ENCODE measurements around the gene TUBGCP6.

TUBGCP6 gene

DNA sequence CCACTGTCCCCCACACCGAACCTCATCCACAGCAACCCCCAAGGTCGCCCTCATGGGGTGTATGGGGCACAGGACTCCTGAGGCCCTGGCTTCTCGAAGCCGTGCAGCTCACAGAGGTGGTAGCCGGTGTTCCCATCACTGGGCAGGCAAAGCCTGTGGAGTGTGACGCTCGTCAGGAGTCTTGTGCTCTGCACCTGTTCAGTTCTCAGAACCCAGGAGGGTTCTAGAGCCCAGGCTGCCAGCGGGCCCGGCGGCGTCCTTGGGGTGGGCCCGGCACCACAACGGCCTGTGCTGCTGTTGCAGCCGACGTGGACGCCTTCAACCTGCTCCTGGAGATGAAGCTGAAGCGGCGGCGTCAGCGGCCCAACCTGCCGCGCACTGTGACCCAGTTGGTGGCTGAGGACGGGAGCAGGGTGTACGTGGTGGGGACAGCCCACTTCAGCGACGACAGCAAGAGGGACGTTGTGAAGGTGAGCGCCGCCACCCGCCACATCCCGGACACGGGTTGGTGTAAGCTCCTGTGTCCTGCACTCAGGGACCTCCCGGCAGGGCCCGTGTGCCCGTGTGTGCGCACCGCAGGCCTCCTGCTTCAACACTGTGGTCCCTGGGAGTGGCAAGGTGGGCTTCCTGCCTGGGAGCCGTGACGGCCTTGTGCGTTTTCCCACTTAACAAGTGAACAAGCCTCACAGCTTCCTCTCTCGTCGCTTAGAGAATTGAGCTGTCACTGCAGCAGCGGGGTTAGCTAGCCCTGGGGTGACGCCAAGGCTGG is 50.6 kb downstream of the TUBGCP6 start:
- no peak for DNase-seq (ENCODE audit: low spot score)

DNA sequence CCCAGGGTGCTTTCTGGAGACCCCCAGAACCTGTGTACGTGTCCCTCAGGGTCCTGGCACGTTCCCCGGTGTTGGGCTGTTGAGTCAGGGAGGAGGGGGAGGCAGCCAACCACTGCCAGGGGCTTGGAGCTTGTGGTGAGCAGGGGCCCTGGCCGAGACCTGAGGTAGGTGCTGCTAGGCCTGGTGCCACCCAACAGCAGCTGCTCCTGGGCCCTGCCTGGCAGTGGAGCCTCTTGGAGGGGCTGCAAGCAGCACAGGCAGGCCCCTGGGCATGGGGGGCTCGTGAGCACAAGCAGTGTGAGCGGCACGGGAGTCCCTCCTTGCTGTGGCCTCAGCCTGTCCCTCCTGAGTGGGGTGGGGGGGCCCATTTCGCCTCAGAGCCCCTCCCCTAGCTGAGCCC is 51.2 kb downstream of the TUBGCP6 start:
- no peak for DNase-seq (ENCODE audit: low spot score)

DNA sequence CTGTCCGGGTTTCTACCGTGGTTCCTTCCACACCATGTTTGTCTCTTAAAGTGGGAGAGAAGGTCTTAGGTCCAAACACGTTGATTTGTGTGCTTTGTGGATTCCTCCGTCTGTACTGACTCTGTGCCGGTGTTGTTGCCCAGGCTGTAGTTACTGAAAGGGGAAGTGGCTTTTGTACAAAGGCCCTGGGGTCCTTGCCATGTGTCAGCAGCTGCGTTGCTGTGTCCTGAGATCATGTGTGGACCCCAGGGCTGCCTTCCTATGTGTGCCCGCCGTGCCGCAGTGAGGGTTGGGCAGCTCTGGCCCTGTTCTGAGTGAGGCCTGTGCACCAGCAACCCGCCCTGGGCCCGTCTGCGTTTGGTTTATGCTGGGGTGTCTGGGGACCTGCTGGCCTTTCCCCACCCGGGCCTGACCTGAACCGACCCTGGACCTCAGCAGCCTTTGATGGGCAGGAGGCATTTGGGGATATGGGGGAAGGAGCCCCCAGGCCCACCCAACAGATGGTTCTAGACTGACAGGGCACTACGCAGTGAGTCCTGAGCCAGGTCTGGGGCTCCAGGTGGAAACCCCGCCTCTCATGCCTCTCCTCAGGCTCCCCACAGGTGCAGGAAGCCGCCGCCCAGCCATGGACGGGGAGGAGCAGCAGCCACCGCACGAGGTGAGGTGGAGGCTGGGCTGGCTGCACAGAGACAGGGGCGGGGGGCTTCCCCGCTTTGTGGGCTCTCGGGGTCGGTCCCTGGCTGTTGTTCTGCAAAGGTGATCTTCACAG is 52.2 kb downstream of the TUBGCP6 start:
- DNase-seq (ENCODE audit: low spot score), result no peak

DNA sequence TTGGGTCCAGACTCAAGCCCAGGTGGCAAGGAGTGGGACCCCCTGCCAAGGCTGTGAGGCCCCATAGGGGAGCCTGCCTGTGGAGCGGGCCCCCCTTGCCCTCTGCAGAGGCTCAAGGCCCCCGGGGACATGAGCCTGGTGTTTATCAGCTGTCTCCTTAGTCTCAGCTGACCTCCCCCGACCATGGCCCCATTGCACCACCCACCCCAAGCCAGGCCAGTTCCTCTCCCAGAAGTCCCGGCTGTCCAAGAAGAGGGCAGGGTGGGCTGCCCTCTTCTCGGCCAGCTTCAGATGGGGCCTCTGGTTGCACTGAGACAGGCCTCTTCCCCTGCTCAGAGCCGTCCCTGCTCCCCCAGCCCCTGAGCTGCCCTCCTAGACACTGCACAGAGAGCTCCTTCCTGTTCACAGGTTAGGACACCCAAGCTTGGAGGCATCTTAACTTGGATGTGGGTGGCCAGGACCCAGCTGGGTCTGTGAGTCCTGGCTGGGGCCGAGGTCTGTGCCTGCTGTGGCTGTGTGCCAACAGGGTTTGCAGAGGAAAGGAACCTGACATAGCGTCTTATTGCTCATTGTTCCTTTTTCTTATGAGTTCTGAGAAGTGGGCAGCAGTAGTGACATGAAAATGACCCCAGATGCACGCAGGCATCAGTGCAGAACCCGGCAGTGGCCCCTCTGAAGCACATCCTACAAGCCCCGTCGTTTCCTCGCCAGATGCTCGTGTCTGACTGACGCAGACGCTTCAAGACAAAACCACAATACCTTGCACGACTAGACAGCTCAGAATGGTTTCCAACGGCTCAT is 53.7 kb downstream of the TUBGCP6 start:
- no peak for DNase-seq (ENCODE audit: low spot score)

DNA sequence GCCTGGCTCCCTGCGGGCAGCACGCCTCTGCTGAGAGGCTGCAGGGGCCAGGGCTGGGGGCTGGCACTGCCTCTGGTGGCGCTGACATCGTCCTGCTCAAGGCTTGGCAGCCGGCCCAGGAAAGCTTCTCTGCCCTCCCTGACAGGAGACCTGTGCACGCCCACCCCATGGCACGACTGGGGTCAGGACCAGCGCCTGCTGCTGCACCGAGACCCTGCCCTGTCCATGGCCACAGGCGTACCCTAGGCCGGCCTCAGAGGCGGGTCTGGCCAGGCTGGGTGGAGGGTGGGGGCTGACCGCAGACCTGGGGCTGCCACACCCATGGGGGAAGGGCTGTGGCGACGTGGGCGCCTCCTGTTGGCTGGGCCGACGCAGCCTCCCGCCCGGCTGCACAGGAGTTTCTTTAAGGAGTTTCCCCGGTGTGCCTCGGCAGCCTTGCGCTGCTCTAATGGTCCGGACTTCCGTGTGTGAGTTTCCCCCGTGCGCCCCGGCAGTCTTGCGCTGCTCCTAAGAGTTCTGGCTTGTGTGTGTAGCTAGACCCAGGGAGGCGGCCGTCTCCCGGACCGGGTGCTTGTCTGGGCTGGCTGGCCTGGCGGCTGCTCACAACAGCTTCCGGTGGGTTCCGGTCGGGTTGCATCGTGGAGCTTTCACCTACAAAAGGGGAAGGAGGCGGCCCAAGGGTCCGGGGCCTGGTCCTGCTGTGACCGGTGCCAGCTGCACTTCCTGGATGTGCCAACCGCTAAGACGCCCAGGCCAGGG is 54.5 kb downstream of the TUBGCP6 start:
- DNase-seq (ENCODE audit: low spot score), result no peak

DNA sequence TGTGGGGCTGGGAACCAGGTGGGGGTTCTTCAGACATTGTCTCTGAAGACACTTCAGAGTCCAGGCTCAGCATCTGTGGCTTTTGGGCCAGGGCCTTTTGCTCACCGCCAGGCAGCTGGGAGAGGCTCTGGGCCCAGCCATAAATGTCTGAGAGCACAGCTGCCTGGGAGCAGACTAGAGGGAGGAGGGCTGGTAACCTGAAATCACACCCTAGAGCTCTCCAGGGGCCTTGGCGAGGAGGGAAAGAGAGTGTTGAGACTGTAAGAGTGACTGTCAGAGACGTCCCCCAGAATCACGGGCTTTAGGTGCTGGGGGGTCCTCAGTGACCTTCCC is 55.0 kb downstream of the TUBGCP6 start:
- no peak for DNase-seq (ENCODE audit: low spot score)

DNA sequence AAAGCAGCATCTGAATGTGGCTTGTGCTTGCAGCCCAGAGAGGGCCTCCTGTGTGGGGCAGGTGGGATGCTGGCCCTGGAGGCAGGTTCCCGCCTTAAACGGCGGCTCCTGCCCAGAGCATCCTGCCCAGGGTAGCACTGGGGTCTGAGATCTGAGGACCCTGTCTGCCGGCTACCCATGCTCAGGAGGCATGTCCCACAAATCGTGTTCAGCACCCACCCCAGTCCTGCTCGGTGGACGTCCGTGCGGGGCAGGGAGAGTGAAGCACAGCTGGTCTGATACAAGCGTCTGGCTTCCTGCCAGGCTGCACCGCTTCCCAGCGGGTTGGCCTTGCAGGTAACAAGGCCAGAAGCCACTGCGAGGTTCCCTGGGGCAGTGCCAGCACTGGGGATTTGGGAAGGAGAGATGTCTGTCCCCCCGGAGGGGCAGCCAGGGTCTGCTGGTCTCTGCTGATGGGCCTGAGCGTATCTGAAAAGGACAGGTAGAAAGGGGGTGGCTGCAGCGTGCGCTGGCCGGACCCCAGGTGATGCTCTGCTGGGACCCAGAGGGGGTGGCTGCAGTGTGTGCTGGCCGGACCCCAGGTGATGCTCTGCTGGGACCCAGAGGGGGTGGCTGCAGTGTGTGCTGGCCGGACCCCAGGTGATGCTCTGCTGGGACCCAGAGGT is 55.5 kb downstream of the TUBGCP6 start:
- no peak for DNase-seq (ENCODE audit: low spot score)

DNA sequence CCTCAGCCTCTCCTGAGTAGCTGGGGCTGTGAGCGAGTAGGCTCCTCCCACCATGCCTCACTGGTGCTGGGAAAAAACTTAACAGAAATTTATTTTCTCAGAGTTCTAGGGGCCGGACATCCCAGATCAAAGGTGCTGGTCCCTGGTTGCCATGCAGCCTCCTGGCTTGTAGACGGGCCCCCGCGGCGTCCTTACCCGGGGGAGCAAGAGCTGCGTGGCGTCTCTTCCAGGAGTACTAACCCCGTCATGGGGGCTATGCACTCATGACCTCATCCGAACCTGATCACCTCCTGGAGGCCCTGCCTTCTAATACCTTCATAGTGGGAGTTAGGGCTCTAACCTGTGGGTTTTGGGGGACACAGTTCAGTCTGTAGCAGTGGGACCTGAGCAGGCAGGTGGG is 56.5 kb downstream of the TUBGCP6 start:
- DNase-seq (ENCODE audit: low spot score), result no peak

DNA sequence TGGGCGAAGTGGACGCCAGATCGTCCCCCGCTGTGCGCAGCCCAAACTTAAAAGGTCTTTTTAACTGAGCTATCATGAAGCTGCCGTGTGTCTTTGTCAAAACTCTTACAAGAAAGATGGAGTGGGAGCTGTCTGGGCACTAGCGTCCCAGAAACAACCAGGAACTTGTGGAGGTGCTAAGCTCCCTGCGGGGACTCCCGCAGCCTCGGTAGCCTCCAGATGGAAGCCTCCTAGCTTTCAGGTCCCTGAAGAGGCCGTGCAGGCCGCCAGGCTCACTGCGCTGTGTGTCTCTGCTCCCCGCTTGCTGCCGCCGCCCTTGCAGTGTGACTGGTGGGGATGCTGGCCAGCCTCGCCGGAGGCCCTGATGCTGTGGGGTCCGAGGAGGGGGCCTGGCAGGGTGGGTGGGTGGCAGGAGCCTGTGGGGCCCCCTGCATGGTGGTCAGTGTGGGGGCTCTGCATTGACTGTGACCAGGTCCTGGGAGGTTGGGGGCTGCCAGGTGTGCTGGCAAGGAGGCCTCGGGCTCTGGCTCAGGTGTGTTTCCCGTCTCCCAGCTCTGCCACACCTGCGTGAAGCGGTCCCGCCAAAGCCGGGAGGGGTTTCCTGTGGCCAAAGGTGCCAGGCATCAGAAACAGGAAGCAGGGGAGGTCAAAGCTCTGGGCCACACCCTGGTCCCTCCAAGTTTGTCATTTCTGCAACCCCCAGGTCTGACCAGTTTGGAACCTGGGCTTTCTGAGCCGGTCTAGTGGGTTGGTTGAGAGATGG is 57.9 kb downstream of the TUBGCP6 start:
- DNase-seq (ENCODE audit: low spot score), result no peak

DNA sequence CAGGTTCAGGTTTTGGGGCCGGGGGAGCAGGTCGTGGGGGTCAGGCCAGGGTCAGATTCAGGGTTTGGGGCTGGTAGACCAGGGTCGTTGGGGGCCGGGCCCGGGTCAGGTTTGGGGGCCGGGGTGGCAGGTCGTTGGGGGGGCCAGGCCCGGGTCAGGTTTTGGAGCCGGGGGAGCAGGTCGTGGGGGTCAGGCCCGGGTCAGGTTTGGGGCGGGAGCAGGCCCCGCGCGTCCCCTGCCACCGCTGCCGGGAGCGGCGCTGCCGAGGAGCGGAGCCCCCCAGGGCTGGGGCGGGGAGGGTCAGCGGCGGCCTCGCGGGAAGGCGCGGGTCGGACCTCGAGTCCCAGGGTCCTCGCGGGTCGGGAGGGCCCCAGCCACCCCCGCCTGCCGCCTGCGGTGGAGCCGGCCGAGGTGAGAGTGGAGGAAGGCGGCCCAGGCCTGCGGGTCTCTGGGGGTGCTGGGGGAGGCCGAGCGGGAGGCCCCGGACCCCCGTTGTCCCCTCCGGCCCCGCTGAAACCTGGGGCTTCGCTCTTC is 58.6 kb downstream of the TUBGCP6 start:
- no peak for DNase-seq (ENCODE audit: low spot score)

DNA sequence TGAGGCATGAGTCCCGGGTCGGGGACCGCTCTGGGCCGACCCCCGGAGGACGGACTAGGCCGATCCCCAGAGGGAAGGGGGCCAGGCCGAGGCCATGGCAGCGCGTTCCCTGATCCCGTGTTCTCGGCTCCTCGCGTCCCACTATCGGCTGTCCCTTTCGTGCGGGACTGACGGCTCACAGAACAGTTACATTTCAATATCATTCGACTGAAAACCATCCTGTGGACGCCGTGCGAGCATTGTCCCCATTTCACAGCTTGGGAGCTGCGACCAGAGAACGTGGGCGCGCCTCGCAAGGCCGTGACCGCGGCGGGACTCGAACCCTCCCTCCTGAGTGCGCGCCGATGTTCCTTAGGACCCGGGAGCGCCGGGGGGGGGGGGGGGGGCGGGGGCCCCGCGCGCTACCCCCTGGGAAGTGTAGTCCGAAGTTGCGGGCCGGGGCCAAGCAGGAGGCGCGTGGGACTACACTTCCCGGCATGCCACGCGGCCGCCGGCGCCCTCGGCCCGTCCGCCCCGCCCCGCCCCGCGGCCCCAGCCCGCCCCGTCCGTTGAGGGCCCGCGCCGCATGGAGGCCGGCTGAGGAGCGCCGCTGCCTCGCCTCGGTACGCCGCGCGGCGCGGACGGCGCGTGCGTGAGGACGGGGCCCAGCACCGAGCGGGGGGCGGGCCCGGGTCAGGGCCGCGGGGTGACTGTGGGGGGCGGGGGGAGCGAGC is 59.3 kb downstream of the TUBGCP6 start, which contains the start of gene TRABD:
TSS of gene TRABD (plus strand) at position 539 of the 713 bp plus-strand sequence. CDS start 7,148 bp downstream, outside the sequence.
- DNase-seq (ENCODE audit: low spot score), result peak; percentile 92

DNA sequence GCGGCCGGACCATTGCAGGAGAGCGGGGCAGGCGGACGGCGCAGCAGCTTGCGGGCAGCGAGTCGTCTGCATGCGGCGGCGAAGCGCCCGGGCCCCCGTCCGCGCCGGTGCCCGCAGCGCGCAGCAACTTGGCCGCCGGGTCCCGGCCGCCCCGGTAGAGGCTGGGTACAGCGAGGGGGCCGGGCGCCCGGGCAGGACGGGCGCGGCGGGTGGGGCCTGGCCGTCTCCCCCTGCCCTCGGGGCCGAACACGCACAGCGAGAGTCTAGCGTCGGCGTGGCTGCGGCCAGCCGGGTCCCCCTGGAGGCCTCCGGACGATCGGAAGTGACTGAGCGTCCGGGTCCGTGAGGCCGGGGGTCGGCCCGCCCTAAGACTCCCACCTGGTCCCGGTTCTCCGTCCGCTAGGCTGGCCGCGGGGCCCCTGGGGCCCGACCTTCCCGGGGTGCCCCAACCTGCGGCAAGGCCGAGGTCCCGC is 59.9 kb downstream of the TUBGCP6 start:
- no peak for DNase-seq (ENCODE audit: low spot score)

DNA sequence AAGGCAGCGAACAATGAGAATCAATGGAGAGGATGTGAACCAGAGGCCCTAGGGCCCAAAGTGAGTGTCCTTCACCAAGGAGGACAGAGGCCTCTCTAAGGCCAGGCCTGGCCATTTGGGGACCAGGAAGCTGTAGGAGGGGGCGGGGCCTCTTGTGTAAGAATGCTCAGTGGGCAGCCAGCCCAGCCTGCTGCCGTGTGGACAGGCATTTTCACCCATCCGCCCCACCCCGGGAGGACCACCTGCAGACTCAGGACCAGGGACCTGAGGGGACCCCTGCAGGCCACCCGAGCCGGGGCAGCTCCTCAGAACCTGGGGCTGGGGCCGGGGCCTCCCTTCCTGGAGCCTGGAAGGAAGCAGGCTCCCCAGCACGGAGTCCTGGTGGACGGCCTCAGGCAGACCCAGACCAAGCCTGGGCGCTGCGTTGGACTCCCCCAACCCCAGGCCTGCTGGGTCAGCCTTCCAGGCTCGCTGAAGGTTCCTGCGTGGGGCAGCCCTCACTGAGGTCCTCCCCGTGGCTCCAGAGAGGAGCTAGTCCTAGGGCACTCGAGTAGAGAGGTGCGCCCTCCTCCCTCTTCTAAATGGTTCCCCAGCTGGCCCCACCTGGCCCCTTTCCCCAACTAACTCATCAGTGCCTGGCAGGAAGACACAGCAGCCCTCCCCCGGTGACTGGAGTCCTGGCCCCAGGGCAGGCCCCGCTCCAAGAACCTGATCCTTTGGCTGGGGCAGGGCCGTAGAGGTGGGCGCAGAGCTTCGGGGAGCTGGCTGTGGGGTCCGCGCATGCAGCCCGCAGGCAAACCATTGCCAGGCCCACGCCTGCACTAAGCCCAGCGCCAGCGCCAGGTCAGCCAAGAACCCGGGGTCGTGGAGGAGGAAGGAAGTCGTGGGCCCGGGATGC is 60.6 kb downstream of the TUBGCP6 start:
- no peak for DNase-seq (ENCODE audit: low spot score)

DNA sequence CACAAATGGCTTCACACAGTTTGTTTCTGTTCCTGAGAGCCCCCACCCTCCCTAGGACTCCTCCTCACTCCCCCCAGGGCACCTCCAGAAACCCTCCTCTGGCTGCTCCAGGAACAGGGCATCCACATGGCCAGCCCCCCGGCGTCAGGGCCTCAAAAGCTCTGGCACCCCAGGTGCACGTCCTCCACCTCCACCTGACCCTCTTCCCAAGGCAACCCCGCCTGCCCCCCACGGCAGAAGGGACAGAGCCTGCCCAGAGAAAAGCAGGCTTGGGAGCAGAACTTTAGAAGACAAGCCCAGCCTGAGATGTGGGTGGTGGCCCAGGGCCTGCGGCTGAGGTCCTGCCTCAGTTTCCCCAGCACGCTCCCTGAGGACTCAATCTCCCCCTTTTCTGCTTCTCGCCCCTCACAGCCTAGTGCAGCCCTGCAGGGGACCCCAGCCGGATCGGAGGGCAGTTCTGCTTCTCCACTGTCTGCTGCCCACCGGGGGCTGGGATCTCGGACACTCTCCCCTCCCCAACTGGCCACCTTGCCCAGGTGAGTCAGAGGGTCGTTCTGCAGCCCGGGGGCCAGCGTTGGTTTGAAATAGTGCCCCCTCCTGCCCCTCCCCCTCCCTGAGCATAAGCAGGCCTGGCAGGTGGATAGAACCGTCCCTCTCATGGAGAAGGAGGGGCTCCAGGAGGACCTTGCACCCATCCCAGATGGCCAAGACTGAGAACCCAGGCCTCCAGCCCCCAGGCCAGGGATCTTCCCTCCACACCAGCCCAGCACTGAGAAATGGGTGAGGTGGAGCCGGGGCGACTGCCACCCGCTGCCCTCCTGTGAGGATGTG is 61.5 kb downstream of the TUBGCP6 start:
- DNase-seq (ENCODE audit: low spot score), result no peak

DNA sequence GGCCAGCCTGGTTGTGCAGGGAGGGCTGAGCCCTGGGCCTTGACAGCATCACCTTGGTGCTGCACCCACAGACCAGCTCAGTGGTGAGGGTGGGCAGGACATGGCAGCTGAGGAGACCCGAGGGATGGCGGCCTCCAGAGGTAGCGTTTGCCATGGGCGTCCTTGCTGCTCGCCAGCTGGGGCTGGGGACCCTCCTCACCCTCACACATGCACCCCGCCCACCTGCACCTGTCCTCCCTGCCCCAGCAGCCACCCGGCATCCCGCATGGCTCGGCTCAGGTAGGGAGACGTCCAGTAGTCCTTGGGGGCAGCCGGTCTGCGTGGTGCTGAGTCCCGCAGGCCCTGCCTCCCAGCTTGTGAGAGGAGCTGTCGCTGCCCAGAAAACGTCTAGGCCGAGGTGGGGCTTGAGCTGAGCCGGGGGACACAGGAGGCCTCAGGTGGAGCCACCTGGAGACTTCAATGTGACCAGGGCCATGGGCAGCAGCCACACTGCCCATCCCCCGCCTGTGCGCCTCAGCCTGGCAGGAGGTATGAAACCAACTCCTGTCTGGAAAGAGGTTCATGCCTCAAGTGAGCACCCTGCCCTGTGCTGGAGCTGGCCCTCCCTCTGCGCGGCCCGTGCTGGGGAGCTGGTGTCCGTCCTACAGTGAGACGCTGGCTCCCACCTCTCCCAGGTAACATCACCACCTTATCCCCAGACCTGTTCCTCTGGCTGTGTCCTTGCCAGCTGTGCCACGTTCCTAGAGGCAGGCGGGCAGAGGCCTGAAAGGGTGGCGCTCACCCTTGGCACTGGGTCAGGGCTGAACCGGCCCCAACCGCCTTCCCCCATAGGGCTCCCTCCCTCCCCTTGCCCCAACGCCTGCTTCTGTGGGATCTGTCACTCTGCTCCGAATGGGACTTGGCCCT is 62.4 kb downstream of the TUBGCP6 start:
- no peak for DNase-seq (ENCODE audit: low spot score)

DNA sequence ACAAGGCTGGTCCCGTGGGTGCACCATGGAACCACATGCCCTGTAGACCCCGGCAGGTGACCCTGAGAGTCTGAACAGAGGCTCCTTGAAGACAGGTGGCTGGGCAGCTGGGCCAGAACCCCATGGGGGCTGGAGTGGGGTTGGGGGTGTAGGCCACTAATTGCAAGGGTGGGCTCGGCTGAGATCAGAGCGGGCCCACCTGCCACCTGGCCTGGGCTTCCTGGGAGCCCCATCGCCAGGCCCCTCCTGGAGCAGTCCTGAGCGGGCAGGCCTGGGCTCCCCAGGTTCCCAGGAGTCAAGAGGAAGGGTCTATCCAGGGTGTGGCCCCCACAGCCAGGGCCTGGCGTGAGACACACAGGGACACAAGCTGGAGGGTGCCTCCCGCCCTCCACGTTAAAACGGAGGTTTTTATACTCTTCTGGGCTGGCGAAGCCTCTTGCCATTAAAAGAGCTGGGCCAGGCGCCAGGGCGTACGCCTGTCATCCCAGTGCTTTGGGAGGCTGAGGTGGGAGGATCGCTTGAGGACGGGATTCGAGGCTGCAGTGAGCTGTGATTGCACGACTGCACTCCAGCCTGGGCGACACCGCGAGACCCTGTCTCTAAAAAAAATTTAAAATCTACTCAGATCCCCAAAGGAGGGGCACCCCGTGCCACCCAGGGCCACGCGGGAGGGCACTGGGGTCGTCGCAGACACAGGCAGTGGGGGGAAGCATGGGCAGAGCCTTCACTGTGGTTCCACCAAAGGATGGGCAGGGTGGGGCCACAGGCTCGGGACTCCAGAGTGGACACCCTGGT is 63.9 kb downstream of the TUBGCP6 start:
- DNase-seq (ENCODE audit: low spot score), result no peak
